Measurements from ENCODE around the gene SH3GL1. TPM values are rescaled to one million over a fixed set of nuclear protein-coding genes. Genes with fewer than 3 reads are reported as not detected.
A peak's percentile ranks its signal among the peaks of the same experiment; 100 is the strongest.

SH3GL1 gene
- total and polyA plus RNA-seq, 2 donors from 2014 or later, result 34.8 to 52.7 TPM

- intact Hi-C loops (cut with DNase I), result no loop called here
- Histone ChIP-seq H3K27me3 (ENCODE audit: control insufficient read depth, insufficient read depth, low read length) (no peaks in the 10 kb centered on the region), H3K27ac (ENCODE audit: low read depth in 2 of 2, low read length in 2 of 2) (no peak overlapping the region), H3K9me3 (ENCODE audit: control insufficient read depth in 2 of 3, insufficient read depth in 1 of 3, low read length in 3 of 3) (no peaks in the 10 kb centered on the region), H3K36me3 (ENCODE audit: control insufficient read depth in 2 of 3, insufficient read depth in 3 of 3, low read length in 3 of 3) (no peaks in the 10 kb centered on the region), H3K9ac (ENCODE audit: low read length in 3 of 3) (no peak overlapping the region), H3K4me3 (ENCODE audit: low read length in 3 of 3) (no peak overlapping the region), H3K4me1 (ENCODE audit: control insufficient read depth in 2 of 3, insufficient read depth in 2 of 3, low read depth in 1 of 3, low read length in 3 of 3) (no peaks in the 10 kb centered on the region)
- no peak for DNase-seq
- no peak for TF ChIP-seq CTCF (IDR thresholded peaks at IDR 0.05; ENCODE audit: borderline replicate concordance, extremely low read depth, insufficient read depth)
- FAIRE-seq, result no peak
These were observed 30.4 kb upstream of the SH3GL1 start for GRCh38 chr19:4430760-4431159.

GRCh38 chr19:4429771-4430171 lies 29.4 kb upstream of the SH3GL1 start:
- H3K4me3 ChIP-seq (ENCODE audit: low read length in 3 of 3), result no peak overlapping the region
- H3K9ac ChIP-seq (ENCODE audit: low read length in 3 of 3), result no peak overlapping the region
- no peaks in the 10 kb centered on the region for H3K9me3 ChIP-seq (ENCODE audit: control insufficient read depth in 2 of 3, insufficient read depth in 1 of 3, low read length in 3 of 3)
- no peak for TF ChIP-seq CTCF (IDR thresholded peaks at IDR 0.05; ENCODE audit: borderline replicate concordance, extremely low read depth, insufficient read depth)
- H3K4me1 ChIP-seq (ENCODE audit: control insufficient read depth in 2 of 3, insufficient read depth in 2 of 3, low read depth in 1 of 3, low read length in 3 of 3), result no peaks in the 10 kb centered on the region
- DNase-seq (peak in 4 of 5 donors; percentile 77 to 87 (median 84)), FAIRE-seq (no peak)
- H3K27ac ChIP-seq (ENCODE audit: low read depth in 2 of 2, low read length in 2 of 2), result no peak overlapping the region
- no peaks in the 10 kb centered on the region for H3K27me3 ChIP-seq (ENCODE audit: control insufficient read depth, insufficient read depth, low read length)
- peaks cover 0 to 2% (median 0%) of the 10 kb centered on the region in 3 donors for H3K36me3 ChIP-seq (ENCODE audit: control insufficient read depth in 2 of 3, insufficient read depth in 3 of 3, low read length in 3 of 3)
- intact Hi-C loops (cut with DNase I), result no loop called here

- H3K4me1 ChIP-seq (ENCODE audit: control insufficient read depth in 2 of 3, insufficient read depth in 2 of 3, low read depth in 1 of 3, low read length in 3 of 3), result no peaks in the 10 kb centered on the region
- H3K4me3 ChIP-seq (ENCODE audit: low read length in 3 of 3), result no peak overlapping the region
- no peaks in the 10 kb centered on the region for H3K9me3 ChIP-seq (ENCODE audit: control insufficient read depth in 2 of 3, insufficient read depth in 1 of 3, low read length in 3 of 3)
- DNase-seq, result no peak
- FAIRE-seq, result no peak
- no peak for TF ChIP-seq CTCF (IDR thresholded peaks at IDR 0.05; ENCODE audit: borderline replicate concordance, extremely low read depth, insufficient read depth)
- no peak overlapping the region for H3K9ac ChIP-seq (ENCODE audit: low read length in 3 of 3)
- H3K36me3 ChIP-seq (ENCODE audit: control insufficient read depth in 2 of 3, insufficient read depth in 3 of 3, low read length in 3 of 3), result peaks cover 0 to 2% (median 0%) of the 10 kb centered on the region in 3 donors
- no peaks in the 10 kb centered on the region for H3K27me3 ChIP-seq (ENCODE audit: control insufficient read depth, insufficient read depth, low read length)
- intact Hi-C loops (cut with DNase I), result no loop called here
- H3K27ac ChIP-seq (ENCODE audit: low read depth in 2 of 2, low read length in 2 of 2), result no peak overlapping the region
These were observed 28.9 kb upstream of the SH3GL1 start for GRCh38 chr19:4429256-4429655.

GRCh38 chr19:4428326-4428975 lies 28.1 kb upstream of the SH3GL1 start:
- intact Hi-C loops (cut with DNase I), result no loop called here
- TF ChIP-seq CTCF (IDR thresholded peaks at IDR 0.05; ENCODE audit: borderline replicate concordance, extremely low read depth, insufficient read depth), result no peak
- FAIRE-seq, result no peak
- Histone ChIP-seq H3K9me3 (ENCODE audit: control insufficient read depth in 2 of 3, insufficient read depth in 1 of 3, low read length in 3 of 3) (no peaks in the 10 kb centered on the region), H3K27ac (ENCODE audit: low read depth in 2 of 2, low read length in 2 of 2) (no peak overlapping the region), H3K9ac (ENCODE audit: low read length in 3 of 3) (no peak overlapping the region), H3K4me3 (ENCODE audit: low read length in 3 of 3) (no peak overlapping the region), H3K4me1 (ENCODE audit: control insufficient read depth in 2 of 3, insufficient read depth in 2 of 3, low read depth in 1 of 3, low read length in 3 of 3) (no peaks in the 10 kb centered on the region), H3K27me3 (ENCODE audit: control insufficient read depth, insufficient read depth, low read length) (no peaks in the 10 kb centered on the region), H3K36me3 (ENCODE audit: control insufficient read depth in 2 of 3, insufficient read depth in 3 of 3, low read length in 3 of 3) (peaks cover 0 to 2% (median 0%) of the 10 kb centered on the region in 3 donors)
- DNase-seq, result no peak

All from kidney (tissue), 14 donors.